GM12873 (cell line): ENCODE data around the gene NUMBL.

ENCODE experiments used
- CTCF ChIP-seq: IDR thresholded peaks from 2 replicates; pipeline ENCODE4 v1.5.1; 2012; ENCODE audit warnings: low read depth, mild to moderate bottlenecking, moderate library complexity, low read length, control low read depth; ENCODE audit not compliant: insufficient read depth; ENCODE audit errors: missing control alignments

NUMBL gene

GRCh38 chr19:40677156-40677555 is 13.3 kb downstream of the NUMBL start:
- TF ChIP-seq CTCF: no peak

- TF ChIP-seq CTCF: no peak
These were observed 16.2 kb downstream of the NUMBL start for GRCh38 chr19:40674291-40674690.

GRCh38 chr19:40673397-40673796 is 17.1 kb downstream of the NUMBL start:
- TF ChIP-seq CTCF: no peak

GRCh38 chr19:40672573-40673299 is 17.7 kb downstream of the NUMBL start:
- no peak for TF ChIP-seq CTCF

GRCh38 chr19:40672038-40672437 is 18.4 kb downstream of the NUMBL start:
- no peak for TF ChIP-seq CTCF

- TF ChIP-seq CTCF: no peak
These were observed 19.0 kb downstream of the NUMBL start for GRCh38 chr19:40671404-40671803.

GRCh38 chr19:40668991-40669614 is 21.3 kb downstream of the NUMBL start:
- TF ChIP-seq CTCF: no peak
